Measurements from ENCODE around the gene COPRS. TPM values are rescaled to one million over a fixed set of nuclear protein-coding genes. Genes with fewer than 3 reads are reported as not detected.
"Not testable (repeated sequence)": the region's sequence is repeated elsewhere in the genome, so short reads cannot be mapped to it uniquely, and the experiment has no call there.

COPRS gene
- polyA plus RNA-seq, 2 donors = 18.5 to 26.8 TPM

DNA sequence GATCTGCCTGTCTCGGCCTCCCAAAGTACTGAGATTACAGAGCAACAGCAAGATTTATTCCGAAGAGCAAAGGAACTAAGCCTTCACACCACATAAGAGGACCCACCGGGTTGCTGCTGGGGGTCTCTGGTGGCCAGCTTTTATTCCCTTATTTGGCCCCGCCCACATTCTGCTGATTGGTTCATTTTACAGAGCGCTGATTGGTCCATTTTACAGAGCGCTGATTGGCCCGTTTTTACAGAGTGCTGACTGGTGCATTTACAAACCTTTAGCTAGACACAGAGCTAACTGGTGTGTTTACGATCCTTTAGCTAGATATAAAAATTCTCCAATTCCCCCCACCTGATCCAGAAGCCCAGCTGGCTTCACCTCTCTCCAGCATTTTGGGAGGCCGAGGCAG, 26.3 kb downstream of the COPRS start:
- H3K4me1 ChIP-seq (ENCODE audit: control insufficient read depth in 2 of 2, insufficient read depth in 2 of 2, low read length in 1 of 2) = no peaks in the 10 kb centered on the region
- H3K9me3 ChIP-seq (ENCODE audit: control insufficient read depth in 2 of 2, insufficient read depth in 1 of 2, low read depth in 1 of 2, low read length in 1 of 2) = no peaks in the 10 kb centered on the region
- H3K27ac ChIP-seq (ENCODE audit: low read depth in 2 of 2, low read length in 1 of 2) = no peak overlapping the region
- no peaks in the 10 kb centered on the region for H3K27me3 ChIP-seq (ENCODE audit: control insufficient read depth in 1 of 2, insufficient read depth in 2 of 2, low read length in 2 of 2)
- no peaks in the 10 kb centered on the region for H3K36me3 ChIP-seq (ENCODE audit: control insufficient read depth in 2 of 2, insufficient read depth in 2 of 2, low read length in 1 of 2)
- 88 to 89% methylated on average over 9 of the region's 9 CpGs for WGBS, 2 donors
- H3K4me3 ChIP-seq (ENCODE audit: low read depth in 1 of 2, low read length in 2 of 2) = no peak overlapping the region

- Histone ChIP-seq H3K36me3 (ENCODE audit: control insufficient read depth in 2 of 2, insufficient read depth in 2 of 2, low read length in 1 of 2) (no peaks in the 10 kb centered on the region), H3K4me3 (ENCODE audit: low read depth in 1 of 2, low read length in 2 of 2) (no peak overlapping the region), H3K27me3 (ENCODE audit: control insufficient read depth in 1 of 2, insufficient read depth in 2 of 2, low read length in 2 of 2) (no peaks in the 10 kb centered on the region), H3K27ac (ENCODE audit: low read depth in 2 of 2, low read length in 1 of 2) (no peak overlapping the region), H3K4me1 (ENCODE audit: control insufficient read depth in 2 of 2, insufficient read depth in 2 of 2, low read length in 1 of 2) (no peaks in the 10 kb centered on the region), H3K9me3 (ENCODE audit: control insufficient read depth in 2 of 2, insufficient read depth in 1 of 2, low read depth in 1 of 2, low read length in 1 of 2) (no peaks in the 10 kb centered on the region)
- 62 to 69% methylated on average over 12 of the region's 12 CpGs for WGBS, 2 donors
These were observed 27.8 kb downstream of the COPRS start for GRCh38 chr17:31830971-31831858.

DNA sequence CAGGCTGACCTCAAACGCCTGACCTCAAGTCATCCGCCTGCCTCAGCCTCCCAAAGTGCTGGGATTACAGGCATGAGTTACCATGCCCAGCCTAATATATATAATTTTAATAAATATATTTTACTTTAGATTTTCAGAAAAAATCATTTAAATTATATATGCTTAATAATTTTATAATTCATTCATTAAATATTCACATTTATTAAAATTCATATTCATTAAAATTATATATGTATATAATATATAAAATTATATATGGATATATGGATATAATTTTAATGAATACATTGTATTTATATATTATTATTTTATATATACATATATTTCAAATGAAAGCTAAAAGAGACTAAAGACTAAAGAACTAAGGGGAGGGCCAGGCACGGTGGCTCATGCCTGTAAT, 29.4 kb downstream of the COPRS start:
- Histone ChIP-seq H3K27me3 (ENCODE audit: control insufficient read depth in 1 of 2, insufficient read depth in 2 of 2, low read length in 2 of 2) (no peaks in the 10 kb centered on the region), H3K4me3 (ENCODE audit: low read depth in 1 of 2, low read length in 2 of 2) (no peak overlapping the region)
- 94 to 100% methylated on average over 3 of the region's 3 CpGs for WGBS, 2 donors

GRCh38 chr17:31828955-31829354, 30.1 kb downstream of the COPRS start:
- H3K4me1 ChIP-seq (ENCODE audit: control insufficient read depth in 2 of 2, insufficient read depth in 2 of 2, low read length in 1 of 2); H3K9me3 ChIP-seq (ENCODE audit: control insufficient read depth in 2 of 2, insufficient read depth in 1 of 2, low read depth in 1 of 2, low read length in 1 of 2); H3K36me3 ChIP-seq (ENCODE audit: control insufficient read depth in 2 of 2, insufficient read depth in 2 of 2, low read length in 1 of 2); H3K27me3 ChIP-seq (ENCODE audit: control insufficient read depth in 1 of 2, insufficient read depth in 2 of 2, low read length in 2 of 2); H3K4me3 ChIP-seq (ENCODE audit: low read depth in 1 of 2, low read length in 2 of 2); H3K27ac ChIP-seq (ENCODE audit: low read depth in 2 of 2, low read length in 1 of 2): not testable (repeated sequence)
- WGBS, 2 donors = 92 to 94% methylated on average over 4 of the region's 4 CpGs

More for the DNA sequence above, 29.4 kb downstream of the COPRS start:
- H3K4me1 ChIP-seq (ENCODE audit: control insufficient read depth in 2 of 2, insufficient read depth in 2 of 2, low read length in 1 of 2) = no peaks in the 10 kb centered on the region
- H3K36me3 ChIP-seq (ENCODE audit: control insufficient read depth in 2 of 2, insufficient read depth in 2 of 2, low read length in 1 of 2) = no peaks in the 10 kb centered on the region
- no peaks in the 10 kb centered on the region for H3K9me3 ChIP-seq (ENCODE audit: control insufficient read depth in 2 of 2, insufficient read depth in 1 of 2, low read depth in 1 of 2, low read length in 1 of 2)
- no peak overlapping the region for H3K27ac ChIP-seq (ENCODE audit: low read depth in 2 of 2, low read length in 1 of 2)

DNA sequence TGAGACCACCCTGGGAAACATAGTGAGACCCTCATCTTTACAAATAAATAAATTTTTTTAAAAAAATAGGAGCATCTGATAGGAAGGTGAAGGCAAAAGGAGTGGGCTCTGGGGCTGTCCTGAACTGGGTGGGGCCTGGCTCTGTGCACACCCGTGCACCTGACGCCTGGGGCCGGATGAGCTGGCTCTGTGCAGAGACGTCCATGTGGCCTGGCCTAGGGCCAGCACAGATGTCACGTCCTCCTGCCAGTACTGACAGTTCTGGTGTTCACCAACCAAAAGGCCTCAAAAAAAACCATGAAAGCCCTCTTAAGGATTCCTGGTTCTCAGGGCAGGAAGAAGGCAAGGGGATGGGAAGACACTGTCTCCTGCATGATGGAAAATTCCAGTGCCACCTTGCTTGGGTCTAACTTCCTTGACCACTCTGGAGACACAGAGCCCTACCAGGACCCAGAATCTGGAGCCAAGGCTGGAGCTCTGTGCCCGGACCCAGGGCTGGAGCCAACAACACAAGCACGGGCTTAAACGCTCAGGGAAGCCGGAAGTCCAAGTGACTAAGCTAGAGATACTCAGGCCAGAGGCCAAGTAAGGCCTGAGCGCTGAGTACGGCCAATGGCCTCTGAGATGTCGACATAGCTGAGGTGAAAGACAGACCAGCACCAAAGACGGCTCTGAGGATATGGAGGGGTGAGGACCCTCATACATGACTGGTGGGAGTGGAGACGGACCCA, 32.9 kb downstream of the COPRS start:
- H3K9me3 ChIP-seq (ENCODE audit: control insufficient read depth in 2 of 2, insufficient read depth in 1 of 2, low read depth in 1 of 2, low read length in 1 of 2) = no peaks in the 10 kb centered on the region
- no peaks in the 10 kb centered on the region for H3K36me3 ChIP-seq (ENCODE audit: control insufficient read depth in 2 of 2, insufficient read depth in 2 of 2, low read length in 1 of 2)
- H3K27me3 ChIP-seq (ENCODE audit: control insufficient read depth in 1 of 2, insufficient read depth in 2 of 2, low read length in 2 of 2) = no peaks in the 10 kb centered on the region
- H3K27ac ChIP-seq (ENCODE audit: low read depth in 2 of 2, low read length in 1 of 2) = no peak overlapping the region
- no peak overlapping the region for H3K4me3 ChIP-seq (ENCODE audit: low read depth in 1 of 2, low read length in 2 of 2)
- 54 to 67% methylated on average over 14 of the region's 14 CpGs for WGBS, 2 donors
- H3K4me1 ChIP-seq (ENCODE audit: control insufficient read depth in 2 of 2, insufficient read depth in 2 of 2, low read length in 1 of 2) = no peaks in the 10 kb centered on the region

DNA sequence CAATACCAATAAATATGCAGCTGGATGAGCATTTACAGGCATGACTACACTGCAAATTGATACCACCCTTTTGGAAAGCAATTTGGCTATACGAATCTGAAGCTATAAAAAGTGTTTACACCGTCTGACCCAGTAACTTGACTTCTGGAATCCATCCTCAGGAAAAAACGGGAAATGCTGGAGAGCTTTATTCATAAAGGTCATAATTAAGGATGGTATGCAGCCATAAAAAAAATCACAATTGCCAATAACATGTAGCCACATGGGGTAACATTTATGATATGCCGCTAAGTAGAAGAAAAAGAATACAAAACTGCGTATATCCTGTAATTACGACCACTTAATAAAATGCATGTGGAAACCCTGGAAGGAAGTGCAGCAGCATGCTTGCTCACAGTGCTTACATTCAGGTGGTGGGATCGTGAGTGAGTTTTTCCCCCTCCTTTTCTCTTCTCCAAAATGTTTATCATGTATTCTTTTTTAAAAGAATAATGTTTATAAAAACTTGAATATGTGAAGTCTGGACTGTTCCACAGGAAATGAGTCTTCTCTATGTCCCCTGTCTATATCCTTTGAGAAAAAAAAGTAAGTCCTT, 34.2 kb downstream of the COPRS start:
- H3K27me3 ChIP-seq (ENCODE audit: control insufficient read depth in 1 of 2, insufficient read depth in 2 of 2, low read length in 2 of 2) = no peaks in the 10 kb centered on the region
- H3K27ac ChIP-seq (ENCODE audit: low read depth in 2 of 2, low read length in 1 of 2) = no peak overlapping the region
- peaks cover 0 to 4% of the 10 kb centered on the region in 2 donors for H3K4me1 ChIP-seq (ENCODE audit: control insufficient read depth in 2 of 2, insufficient read depth in 2 of 2, low read length in 1 of 2)
- no peaks in the 10 kb centered on the region for H3K36me3 ChIP-seq (ENCODE audit: control insufficient read depth in 2 of 2, insufficient read depth in 2 of 2, low read length in 1 of 2)
- no peaks in the 10 kb centered on the region for H3K9me3 ChIP-seq (ENCODE audit: control insufficient read depth in 2 of 2, insufficient read depth in 1 of 2, low read depth in 1 of 2, low read length in 1 of 2)
- no peak overlapping the region for H3K4me3 ChIP-seq (ENCODE audit: low read depth in 1 of 2, low read length in 2 of 2)
- WGBS, 2 donors = 63 to 68% methylated on average over 7 of the region's 7 CpGs

DNA sequence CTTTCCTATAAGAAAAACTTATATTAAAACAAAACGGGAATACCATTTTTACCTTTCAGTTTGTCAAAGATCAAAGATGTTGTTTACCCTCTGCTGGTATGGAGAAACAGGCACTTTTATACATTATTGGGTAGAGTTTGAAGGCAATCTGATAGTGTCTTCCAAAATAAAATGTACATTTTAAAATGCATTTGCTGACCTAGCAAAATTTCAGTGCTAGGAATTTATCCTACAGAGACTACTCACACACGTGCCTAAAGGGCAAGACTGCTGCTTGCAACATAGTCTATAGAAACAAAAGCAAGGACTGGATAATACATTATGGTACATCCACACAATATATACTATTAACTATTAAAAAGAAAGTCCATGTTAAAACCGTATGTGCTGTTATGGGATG, 36.0 kb downstream of the COPRS start:
- Histone ChIP-seq H3K4me3 (ENCODE audit: low read depth in 1 of 2, low read length in 2 of 2) (no peak overlapping the region), H3K27me3 (ENCODE audit: control insufficient read depth in 1 of 2, insufficient read depth in 2 of 2, low read length in 2 of 2) (no peaks in the 10 kb centered on the region), H3K27ac (ENCODE audit: low read depth in 2 of 2, low read length in 1 of 2) (no peak overlapping the region), H3K9me3 (ENCODE audit: control insufficient read depth in 2 of 2, insufficient read depth in 1 of 2, low read depth in 1 of 2, low read length in 1 of 2) (no peaks in the 10 kb centered on the region), H3K36me3 (ENCODE audit: control insufficient read depth in 2 of 2, insufficient read depth in 2 of 2, low read length in 1 of 2) (no peaks in the 10 kb centered on the region), H3K4me1 (ENCODE audit: control insufficient read depth in 2 of 2, insufficient read depth in 2 of 2, low read length in 1 of 2) (peaks cover 0 to 4% of the 10 kb centered on the region in 2 donors)
- whole genome bisulfite sequencing, 2 donors = 51 to 66% methylated on average over 3 of the region's 3 CpGs

DNA sequence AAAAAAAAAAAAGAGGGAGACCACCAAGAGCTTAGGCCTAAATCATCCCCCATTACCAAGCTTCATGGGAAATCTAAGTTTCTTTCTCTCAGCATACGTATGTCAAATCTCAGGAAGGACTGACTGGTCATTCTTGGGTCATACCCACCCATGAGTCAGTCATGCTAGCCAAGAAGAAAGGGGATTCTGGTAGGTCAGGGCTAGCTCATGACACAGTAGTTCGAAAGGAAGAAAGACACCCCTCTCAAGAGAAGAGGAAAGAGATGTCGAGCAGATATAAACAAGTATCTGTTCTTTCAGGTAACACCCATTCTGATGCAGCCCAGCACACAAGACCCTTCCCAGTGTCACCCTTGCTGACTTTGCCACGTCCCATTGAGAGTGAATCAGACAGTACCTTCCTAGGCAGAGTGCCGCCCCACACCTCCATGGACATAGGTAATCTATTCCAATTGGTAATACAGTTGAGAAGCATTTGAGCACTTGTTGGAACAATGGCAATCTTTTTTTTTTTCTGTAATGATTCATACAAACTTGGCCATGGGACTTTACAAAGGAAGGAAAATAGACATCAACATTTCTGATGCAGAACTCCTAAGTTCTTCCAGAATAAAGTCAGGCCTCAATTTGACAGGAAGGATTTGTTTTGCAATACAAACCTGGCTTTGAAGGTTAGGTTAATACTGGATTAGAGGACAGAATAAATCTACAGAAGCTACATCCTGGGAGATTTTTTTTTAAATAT, 38.2 kb downstream of the COPRS start:
- Histone ChIP-seq H3K36me3 (ENCODE audit: control insufficient read depth in 2 of 2, insufficient read depth in 2 of 2, low read length in 1 of 2) (no peaks in the 10 kb centered on the region), H3K9me3 (ENCODE audit: control insufficient read depth in 2 of 2, insufficient read depth in 1 of 2, low read depth in 1 of 2, low read length in 1 of 2) (no peaks in the 10 kb centered on the region), H3K27ac (ENCODE audit: low read depth in 2 of 2, low read length in 1 of 2) (no peak overlapping the region), H3K4me3 (ENCODE audit: low read depth in 1 of 2, low read length in 2 of 2) (no peak overlapping the region), H3K4me1 (ENCODE audit: control insufficient read depth in 2 of 2, insufficient read depth in 2 of 2, low read length in 1 of 2) (peaks cover 0 to 4% of the 10 kb centered on the region in 2 donors), H3K27me3 (ENCODE audit: control insufficient read depth in 1 of 2, insufficient read depth in 2 of 2, low read length in 2 of 2) (no peaks in the 10 kb centered on the region)
- WGBS, 2 donors = 61 to 76% methylated on average over 5 of the region's 5 CpGs

- WGBS, 2 donors = 97% methylated on average over 5 of the region's 5 CpGs
- Histone ChIP-seq H3K4me1 (ENCODE audit: control insufficient read depth in 2 of 2, insufficient read depth in 2 of 2, low read length in 1 of 2) (peaks cover 0 to 4% of the 10 kb centered on the region in 2 donors), H3K36me3 (ENCODE audit: control insufficient read depth in 2 of 2, insufficient read depth in 2 of 2, low read length in 1 of 2) (no peaks in the 10 kb centered on the region), H3K27me3 (ENCODE audit: control insufficient read depth in 1 of 2, insufficient read depth in 2 of 2, low read length in 2 of 2) (no peaks in the 10 kb centered on the region), H3K9me3 (ENCODE audit: control insufficient read depth in 2 of 2, insufficient read depth in 1 of 2, low read depth in 1 of 2, low read length in 1 of 2) (no peaks in the 10 kb centered on the region), H3K4me3 (ENCODE audit: low read depth in 1 of 2, low read length in 2 of 2) (no peak overlapping the region), H3K27ac (ENCODE audit: low read depth in 2 of 2, low read length in 1 of 2) (no peak overlapping the region)
These were observed 39.5 kb downstream of the COPRS start for GRCh38 chr17:31819578-31819977.
